Stimulated activated CD8-positive, alpha-beta memory T cell treated with anti-CD3 and anti-CD28 coated beads, Interleukin-12 subunit alpha, Interleukin-12 subunit beta, amount 100 ng/mL, for 4 hours (primary cell): ENCODE data around the gene SLC17A7.
"Not testable (repeated sequence)": the region's sequence is repeated elsewhere in the genome, so short reads cannot be mapped to it uniquely, and the experiment has no call there.

Experiments
- DNase-seq: peaks from one replicate; pipeline ENCODE4 v3.0.0-alpha.2; 2020; ENCODE audit warnings: low read depth

Gene SLC17A7

GRCh38 chr19:49469828-49470614, 28.7 kb upstream of the SLC17A7 start:
- DNase-seq = peak; percentile 73

GRCh38 chr19:49468746-49469447, 27.6 kb upstream of the SLC17A7 start:
- peak; percentile 60 for DNase-seq

- no peak for DNase-seq
These were observed 26.9 kb upstream of the SLC17A7 start for GRCh38 chr19:49468199-49468598.

DNA sequence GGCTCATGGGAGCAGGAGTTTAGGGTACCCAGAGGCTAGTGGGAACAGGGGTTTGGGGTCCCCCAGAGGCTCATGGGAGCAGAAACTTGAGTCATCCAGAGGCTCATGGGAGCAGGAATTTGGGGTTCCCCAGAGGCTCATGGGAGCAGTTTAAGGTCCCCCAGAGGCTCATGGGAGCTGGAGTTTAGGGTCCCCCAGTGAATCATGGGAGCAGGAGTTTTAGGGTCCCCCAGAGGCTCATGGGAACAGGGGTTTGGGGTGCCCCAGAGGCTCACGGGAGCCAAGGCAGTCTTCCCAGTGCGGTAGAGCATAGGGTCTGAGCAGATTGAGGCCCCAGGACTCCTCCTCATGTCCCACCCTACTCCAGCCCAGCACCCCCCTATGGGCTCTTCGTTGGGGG, 24.0 kb upstream of the SLC17A7 start:
- no peak for DNase-seq

- no peak for DNase-seq
These were observed 22.8 kb upstream of the SLC17A7 start for GRCh38 chr19:49463960-49464740.

- DNase-seq = no peak
These were observed 21.2 kb upstream of the SLC17A7 start for GRCh38 chr19:49462492-49462891.

- DNase-seq = no peak
These were observed 20.3 kb upstream of the SLC17A7 start for GRCh38 chr19:49461656-49462055.

GRCh38 chr19:49461130-49461529, 19.8 kb upstream of the SLC17A7 start:
- not testable (repeated sequence) for DNase-seq

DNA sequence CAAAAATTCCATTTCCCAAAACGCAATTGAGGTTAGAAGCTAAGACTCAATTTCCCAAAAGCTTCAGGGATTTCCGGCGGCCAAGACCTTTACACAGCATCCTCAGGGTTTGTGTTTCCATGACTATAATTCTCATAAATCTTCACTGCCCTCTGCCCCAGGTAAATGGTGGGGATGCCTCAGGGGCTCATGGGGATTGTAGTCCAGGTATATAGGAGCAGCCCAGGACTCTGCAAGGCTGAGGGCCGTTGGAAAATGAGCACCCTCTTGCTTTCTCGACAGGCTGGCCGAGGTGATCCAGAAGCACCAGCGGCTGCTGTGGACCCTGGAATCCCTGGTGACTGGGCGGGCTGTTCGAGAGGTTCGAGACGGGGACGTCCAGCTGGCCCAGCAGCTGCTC, 18.1 kb upstream of the SLC17A7 start:
- no peak for DNase-seq

DNA sequence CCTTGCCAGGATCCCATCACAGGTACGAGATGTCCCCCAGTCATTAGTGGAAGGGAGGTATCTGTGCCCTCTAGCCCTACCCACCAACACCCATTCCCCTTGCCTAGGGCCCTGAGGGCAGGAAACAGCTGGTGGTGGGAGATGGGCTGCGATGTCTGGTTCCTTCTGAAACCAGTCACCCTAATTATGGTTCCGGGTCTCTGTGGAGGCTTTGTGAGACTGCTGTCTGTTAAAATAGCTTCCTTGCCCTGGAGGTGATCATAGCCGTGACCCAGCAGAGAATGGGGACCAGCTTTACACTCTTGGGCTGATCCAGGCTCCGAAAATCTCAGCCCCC, 17.2 kb upstream of the SLC17A7 start:
- no peak for DNase-seq

GRCh38 chr19:49456326-49456725, 15.0 kb upstream of the SLC17A7 start:
- DNase-seq = no peak

- no peak for DNase-seq
These were observed 14.4 kb upstream of the SLC17A7 start for GRCh38 chr19:49455773-49456172.

DNA sequence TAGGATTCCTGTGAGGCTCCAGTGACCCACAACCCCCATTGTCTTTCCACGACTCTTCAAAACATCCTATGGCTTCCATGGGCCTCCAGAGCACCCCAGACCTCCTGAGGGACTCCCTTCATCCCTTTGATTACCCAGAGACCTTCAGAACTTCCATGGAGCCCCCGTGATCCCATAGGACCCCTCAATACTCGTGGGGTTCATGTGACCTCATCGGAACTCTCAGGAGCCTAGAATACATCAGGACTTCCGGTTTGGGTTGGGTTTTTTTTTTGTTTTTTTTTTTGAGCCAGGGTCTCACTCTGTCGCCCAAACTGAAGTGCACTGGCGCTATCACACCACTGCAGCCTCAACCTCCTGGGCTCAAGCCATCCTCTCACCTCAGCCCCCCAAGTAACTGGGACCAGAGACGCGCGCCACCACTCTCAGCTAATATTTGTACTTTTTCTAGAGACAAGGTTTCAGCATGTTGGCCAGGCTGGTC, 12.5 kb upstream of the SLC17A7 start:
- no peak for DNase-seq

- peak; percentile 97 for DNase-seq
These were observed 11.9 kb upstream of the SLC17A7 start, which contains the start of gene ALDH16A1 for GRCh38 chr19:49453013-49453756. ALDH16A1 (plus strand) TSS chr19:49453225; CDS start chr19:49453332, 107 bp downstream.

DNA sequence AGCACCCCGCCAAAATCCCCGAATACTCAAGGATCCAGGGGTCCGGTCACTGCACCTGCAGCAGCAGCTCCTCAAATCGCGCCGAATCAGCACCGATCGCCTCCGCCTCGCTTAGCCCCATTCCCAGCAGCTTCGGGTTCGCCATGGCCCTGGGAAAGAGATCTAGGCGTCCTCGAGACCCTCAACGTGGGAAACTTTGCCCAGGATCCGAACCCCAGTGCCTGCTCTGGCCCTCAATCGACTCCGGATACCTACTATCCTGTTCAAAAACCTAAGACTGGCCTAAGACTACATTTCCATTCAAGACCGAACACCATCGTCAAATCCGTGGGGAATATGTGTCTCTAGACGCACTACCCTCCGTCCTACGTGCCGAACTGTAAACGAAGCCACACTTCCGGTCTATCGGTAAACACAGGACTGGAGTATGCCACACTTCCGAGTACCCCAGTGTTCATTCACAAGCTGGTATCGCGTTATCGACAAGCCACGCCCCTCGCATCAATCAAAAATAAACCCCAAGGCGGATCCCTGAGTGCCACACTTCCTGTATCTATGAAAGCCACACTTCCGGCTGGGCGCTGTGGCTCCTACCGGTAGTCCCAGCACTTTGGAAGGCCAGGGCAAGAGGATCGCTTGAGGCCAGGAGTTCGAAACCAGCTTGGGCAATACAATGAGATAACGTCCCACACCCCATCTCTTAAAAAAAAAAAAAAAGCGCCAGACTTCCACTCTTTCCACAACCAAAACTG, 10.3 kb upstream of the SLC17A7 start, which contains the start of gene PIH1D1:
Gene PIH1D1, minus strand, starts transcription at position 385 of the 752 bp plus-strand sequence. Its CDS starts 240 bp downstream, at position 145.
- peak; percentile 84 for DNase-seq

DNA sequence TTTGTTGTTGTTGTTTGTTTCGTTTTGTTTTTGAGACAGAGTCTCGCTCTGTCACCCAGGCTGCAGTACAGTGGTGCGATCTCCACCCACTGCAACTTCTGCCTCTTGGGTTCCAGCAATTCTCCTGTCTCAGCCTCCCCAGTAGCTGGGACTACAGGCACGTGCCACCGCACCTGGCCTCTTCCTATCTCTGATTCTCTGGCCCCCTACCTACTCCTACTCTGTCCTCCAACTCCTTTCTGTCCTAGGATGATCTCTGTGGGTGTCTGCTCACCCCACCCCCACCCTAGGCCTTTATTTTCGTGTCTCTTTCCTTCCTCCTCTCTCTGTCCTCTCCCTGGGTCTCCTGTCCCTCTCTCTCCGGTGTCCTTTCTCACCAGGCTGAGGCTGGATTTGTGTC, 9.1 kb upstream of the SLC17A7 start:
- DNase-seq = no peak

- no peak for DNase-seq
These were observed 7.1 kb upstream of the SLC17A7 start for GRCh38 chr19:49448432-49448786.

- no peak for DNase-seq
These were observed 6.4 kb upstream of the SLC17A7 start for GRCh38 chr19:49447485-49448431.

- DNase-seq = no peak
These were observed 4.7 kb upstream of the SLC17A7 start for GRCh38 chr19:49445997-49446396.
